ENCODE measurements around the gene RNF183.

The RNF183 gene, protein sequence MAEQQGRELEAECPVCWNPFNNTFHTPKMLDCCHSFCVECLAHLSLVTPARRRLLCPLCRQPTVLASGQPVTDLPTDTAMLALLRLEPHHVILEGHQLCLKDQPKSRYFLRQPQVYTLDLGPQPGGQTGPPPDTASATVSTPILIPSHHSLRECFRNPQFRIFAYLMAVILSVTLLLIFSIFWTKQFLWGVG

DNA sequence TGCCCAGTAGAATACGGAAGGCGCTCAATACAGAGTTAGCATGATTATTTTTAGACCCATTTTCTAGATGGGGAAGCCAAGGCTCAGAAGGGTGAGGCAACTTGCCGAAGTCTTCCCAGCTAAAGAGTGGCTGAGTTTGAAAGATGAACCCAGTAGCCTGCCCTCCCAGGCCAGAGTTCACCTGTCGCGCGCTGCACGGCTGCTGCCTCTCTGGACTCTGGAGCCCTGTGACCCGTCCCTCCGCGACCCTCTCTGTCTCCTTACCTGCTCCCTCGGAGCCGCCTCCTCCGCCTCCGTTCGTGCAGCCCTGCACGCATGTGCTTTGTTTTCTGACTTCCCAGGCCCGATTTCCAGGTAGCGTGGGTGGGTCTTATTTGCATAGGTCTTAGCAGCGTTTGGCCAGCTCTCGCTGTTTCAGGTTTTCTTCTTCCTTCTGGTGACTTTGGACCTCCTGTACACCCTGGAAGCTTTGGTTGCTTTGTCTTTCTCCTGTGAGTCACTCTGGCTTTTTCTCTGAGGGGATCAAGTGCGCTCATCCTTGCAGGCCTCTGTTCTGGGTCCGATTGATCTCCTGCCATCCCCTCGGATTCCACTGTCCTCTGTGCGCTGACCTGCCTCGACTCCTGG, at the start of gene RNF183:
RNF183 (minus strand) TSS at position 585 of the 627 bp plus-strand sequence. CDS start 5,192 bp downstream, outside the sequence.
- DNase-seq, result no peak

DNA sequence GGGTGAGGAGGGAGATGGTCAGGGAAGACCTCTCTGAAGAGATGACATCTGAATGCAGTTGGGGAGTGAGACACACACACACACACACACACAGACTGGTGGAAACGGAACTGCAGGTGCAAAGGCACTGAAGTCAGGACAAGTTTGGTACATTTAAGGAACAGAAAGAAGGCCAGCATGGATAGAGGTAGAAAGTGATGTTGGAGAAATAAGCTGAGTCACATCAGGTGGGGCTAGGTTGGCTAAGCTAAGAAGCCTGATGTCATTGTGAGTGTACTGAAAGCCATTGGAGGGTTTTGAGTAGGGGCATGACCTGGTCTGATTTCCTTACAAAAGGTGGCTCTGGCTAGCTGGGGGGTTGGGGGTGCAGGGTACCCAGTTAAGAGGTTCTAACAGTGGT, 49.2 kb upstream of the RNF183 start:
- no peak for DNase-seq

DNA sequence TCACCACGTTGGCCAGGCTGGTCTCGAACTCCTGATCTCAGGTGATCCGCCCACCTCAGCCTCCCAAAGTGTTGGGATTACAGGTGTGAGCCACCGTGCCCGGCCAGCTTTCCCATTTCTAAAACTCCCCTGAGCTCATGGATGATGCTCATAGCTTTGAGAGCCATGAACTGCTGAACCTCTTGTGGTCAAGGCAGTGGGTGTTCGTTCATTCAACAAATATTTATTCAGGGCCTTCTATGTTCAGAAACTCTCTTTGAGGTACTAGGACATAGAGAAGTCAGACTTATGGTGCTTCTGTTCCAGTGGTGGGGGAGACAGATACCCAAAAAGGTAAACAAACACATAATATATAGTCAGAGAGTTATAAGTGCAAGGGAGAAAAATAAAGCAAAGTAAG, 48.8 kb upstream of the RNF183 start:
- no peak for DNase-seq

DNA sequence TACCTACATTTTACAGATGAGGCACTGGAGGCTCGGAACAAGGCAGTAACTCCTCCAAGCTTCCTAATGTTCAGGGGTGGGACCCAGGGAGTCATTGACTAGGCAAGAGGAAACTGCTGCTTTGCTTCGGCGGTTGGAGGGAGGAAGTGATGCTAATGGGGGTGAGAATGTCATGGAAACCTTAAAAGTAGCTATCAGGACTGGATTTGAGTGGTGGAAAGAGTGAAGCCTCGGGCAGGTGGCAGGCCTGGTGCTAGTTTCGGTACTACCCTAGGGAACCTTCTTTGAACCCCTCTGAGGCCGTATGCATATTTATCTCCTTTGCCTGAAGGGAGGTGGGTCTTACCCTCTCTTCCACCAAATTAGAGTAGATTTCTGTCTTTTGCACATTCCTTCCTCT, 47.8 kb upstream of the RNF183 start:
- peak; percentile 48 for DNase-seq

DNA sequence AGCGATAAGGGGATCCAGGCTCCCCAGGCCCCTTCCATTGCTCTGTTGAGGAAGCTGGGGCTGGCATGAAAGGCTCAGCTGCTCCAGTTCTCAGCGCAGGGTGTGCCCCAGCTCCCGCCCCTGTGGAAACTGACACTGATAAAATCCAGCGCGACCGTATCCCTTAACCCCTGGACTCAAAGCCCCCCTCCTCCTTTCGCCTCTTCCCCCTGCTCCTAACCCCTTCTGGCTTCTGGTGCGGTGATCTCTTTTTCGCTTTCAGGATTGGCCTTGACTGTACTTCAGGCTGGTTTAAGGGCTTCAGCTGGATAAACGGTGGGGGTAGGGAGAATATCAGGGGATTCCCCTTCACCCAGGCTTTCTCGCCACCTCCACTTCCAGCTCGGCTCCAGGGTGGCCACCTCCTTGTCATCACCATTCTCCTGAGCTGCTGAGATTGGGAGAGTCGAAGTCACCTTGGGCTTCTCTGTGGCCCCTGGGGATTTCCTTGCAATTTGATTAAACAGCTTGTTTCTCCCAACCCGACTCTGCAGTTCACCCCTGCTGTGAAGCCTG, 47.0 kb upstream of the RNF183 start:
- DNase-seq, result no peak

DNA sequence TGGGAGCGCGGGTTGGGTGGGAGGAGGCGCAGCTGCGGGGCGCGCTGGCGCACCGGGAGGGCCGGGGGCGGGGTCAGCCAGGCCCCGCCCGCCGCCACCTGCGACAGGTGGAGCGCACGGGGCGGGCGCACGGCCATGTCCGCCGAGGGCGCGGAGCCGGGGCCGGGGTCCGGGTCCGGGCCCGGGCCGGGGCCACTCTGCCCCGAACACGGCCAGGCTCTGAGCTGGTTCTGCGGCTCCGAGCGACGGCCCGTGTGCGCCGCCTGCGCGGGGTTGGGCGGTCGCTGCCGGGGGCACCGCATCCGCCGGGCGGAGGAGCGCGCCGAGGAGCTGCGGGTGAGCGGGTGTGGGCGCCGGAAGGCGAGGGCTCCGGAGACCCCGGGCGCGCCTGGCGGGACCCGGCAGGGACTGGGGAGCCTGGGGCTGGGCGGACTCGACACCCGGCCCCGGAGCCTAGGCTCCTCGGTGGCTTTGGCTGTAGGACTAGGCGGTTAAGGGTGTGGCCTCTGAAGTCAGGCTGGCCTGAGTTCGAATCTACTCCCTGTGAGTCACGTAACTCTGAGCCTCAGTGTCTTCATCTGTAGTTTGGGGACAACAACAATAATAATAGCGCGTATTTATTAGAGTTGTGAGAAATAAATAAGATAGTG, 46.4 kb upstream of the RNF183 start, which contains the start of gene BSPRY:
BSPRY (plus strand) TSS at position 97 of the 650 bp plus-strand sequence; CDS start at position 136, 39 bp downstream.
- DNase-seq, result peak; percentile 16

DNA sequence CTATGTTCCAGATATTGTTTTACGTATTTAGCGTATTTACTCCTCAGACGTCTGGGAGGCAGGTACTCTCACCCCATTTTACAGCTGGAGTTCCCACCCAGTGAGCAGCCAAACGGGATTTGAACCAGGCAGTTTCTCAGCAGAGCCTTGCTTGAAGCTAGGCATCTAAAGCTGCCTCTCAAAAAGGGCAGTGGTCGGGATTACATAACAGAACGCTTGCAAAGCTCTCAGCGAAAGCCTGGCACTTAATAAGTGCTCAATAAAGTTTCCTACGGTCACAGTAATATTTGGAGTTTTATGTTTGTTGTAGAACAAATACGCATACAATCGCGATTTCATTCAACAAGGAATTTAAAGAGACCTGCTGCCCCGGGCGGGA, 45.9 kb upstream of the RNF183 start:
- DNase-seq, result no peak

DNA sequence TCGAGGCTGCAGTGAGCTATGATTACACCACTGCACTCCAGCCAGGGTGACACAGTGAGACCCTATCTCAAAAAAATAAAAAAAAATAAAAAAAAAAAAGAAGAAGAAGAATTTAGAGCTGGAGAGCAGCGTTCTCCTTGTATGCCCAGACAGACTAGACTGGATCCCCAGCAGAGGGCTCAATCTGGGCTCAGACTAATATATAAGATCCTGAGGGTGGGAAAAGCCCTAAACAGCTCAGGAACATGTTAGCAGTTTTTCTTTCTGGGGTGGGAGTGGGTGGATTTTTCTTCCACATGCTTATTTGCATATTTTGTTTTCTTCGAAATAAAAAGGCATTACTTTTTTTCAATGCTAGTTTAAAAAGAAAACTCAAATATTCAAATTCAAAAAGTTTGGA, 45.3 kb upstream of the RNF183 start:
- no peak for DNase-seq

DNA sequence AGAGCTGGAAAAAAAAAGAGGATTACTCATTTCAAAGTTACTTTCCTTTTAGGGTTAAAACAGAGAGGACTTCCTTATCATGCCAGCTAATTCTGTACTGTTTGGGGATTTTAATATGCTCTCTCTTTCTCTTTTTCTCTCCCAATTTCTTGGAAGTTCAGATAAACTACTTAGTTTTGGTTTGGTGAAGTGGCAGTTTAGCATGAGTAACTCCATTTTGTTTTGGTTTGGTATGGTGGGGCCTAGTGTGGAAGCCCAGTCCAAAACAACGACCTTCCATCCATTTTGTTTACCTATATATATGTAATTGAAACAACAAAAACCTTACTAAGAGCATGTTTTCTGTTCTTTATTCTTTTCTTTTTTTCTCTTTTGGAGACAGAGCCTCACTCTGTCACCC, 42.5 kb upstream of the RNF183 start:
- DNase-seq, result no peak

DNA sequence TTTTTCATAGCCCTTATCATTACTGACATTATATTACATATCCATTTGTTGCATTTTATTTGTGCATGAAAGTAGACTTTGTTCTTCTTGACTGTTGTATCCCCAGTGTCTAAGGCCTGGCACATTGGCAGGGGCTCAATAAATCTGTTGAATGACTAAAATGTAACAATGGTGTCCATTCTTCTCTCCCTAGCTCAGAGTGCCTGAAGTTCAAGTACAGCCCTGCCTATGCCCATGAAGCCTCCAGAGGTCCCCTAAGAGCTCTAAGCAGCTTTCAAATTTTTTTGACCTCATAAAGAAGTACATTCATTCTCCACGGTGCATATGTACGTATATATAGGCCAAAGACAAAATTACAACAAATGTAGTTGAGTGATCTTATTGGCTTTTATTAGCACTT, 42.0 kb upstream of the RNF183 start:
- no peak for DNase-seq

DNA sequence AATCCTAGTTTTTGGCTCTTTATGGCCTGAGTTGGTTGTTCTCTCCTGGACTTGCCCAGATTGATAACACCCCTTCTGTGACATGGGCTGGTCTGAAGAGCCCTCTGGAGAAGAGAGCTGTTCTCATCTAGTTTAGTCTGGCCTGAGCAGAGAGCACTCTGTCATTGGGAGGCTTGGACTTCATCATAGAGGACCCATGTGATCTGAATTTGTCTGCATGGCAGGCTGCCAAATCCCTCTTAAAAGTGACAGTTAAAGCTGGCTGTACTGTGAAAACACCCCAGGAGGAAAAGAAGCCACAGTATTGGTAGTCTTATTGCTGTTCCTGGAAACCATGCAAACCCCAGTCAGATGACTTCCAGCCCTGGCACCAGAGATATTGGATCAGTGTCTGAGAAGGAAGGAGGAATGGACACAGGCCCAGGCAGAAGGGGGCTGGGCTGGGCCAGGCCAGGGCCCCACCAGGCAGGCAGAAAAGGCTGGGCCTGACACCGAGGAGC, 40.6 kb upstream of the RNF183 start:
- DNase-seq, result peak; percentile 37

DNA sequence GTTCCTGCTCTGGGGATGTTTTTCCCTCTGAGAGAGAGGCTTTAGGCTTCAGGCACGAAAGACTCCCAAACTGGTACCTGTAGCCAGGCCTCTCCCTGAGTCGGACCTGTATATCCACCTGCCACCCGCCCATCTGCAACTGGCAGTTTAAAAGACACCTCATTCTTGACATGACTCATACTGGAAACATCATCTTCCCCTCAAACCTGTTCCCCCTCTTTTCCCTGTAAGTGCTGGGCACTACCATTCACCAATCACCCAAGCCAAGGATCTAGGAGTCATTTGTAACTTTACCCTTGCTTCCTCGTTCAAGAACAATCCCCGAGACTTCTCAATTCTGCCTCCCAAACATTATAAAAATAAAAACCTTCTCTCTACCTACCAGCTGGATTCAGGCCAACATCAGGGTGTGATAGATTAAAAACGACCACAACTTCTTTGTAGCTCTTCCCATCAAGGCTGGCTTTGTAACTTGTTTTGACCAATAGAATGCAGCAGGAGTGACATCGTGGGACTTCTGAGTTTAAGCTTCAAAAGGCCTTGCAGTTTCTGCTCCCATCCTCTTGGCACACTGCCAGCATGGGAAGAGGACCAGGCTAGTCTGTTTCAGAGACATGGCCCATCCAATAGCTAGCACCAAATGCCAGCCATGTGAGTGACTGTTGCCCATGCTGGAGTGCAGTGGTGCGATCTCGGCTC, 38.7 kb upstream of the RNF183 start:
- no peak for DNase-seq

DNA sequence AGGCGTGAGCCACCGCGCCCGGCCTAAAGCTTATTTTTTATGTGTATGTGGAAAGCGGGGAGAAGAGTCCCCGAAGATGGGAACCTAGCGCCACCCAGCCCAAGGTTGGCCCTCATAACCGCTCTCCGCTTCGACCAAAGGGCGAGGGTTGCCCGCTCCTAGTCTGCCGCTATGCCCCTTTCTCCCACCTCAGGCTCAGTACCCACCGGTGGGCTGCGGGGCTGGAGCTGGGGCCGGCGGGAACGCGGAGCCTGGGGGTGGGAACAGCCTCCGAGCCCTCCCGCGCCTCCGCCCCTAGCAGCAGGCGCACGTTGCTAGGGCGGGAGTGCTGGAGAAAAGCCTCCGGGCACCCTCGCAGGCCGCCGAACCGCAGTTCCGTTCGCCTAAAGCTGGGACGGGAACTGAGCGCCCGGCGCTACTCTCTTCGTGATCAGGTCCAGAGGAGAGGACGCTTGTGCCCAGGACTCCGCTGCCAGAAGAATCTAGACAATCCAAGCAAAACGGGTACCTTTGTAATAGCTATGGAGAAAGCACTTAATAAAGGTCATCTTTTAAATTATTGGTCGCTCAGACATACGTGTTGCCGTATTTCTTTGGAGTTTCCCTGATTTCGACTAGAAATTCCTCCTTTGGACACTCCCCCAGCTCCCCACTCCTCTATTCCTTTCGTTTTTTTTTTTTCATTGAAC, 37.0 kb upstream of the RNF183 start, which contains the start of gene WDR31:
WDR31 (minus strand) TSS at position 265 of the 689 bp plus-strand sequence. CDS start 8,253 bp downstream, outside the sequence.
- peak; percentile 76 for DNase-seq

DNA sequence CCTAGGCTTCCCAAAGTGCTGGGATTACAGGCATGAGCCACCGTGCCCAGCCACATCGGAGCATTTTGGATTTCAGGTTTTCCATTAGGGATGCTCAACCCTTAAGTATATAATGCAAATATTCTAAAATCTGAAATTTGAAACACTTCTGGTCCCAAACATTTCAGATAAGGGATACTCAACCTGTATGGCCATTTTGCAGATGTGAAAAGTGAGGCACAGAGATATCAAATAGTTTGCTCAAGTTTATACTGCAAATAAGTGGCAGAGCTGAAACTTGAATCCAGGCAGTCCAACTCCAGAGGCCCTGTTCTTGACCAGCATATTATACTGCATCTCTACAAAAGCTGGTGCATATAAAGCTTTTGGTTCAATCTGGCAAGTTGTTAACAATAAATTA, 34.5 kb upstream of the RNF183 start:
- DNase-seq, result no peak

DNA sequence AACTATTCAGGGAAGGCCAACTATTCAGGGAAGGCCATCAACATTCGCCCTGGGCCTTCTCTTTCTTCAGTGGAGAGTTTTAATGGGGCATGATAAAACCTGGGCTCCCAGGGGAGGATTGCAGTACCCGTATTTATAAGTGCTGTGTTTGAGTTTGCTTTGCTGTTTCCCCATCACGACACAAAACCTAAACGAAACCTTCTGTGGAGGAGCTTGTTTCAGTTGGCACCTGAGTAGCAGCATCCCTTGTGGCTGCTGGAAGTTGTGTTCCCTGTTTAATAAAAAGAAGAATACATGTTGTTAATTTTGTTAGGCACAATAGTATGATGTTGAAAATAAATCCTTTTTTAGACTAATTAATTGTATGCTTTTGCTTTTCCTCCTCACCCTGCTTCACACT, 28.6 kb upstream of the RNF183 start:
- no peak for DNase-seq

DNA sequence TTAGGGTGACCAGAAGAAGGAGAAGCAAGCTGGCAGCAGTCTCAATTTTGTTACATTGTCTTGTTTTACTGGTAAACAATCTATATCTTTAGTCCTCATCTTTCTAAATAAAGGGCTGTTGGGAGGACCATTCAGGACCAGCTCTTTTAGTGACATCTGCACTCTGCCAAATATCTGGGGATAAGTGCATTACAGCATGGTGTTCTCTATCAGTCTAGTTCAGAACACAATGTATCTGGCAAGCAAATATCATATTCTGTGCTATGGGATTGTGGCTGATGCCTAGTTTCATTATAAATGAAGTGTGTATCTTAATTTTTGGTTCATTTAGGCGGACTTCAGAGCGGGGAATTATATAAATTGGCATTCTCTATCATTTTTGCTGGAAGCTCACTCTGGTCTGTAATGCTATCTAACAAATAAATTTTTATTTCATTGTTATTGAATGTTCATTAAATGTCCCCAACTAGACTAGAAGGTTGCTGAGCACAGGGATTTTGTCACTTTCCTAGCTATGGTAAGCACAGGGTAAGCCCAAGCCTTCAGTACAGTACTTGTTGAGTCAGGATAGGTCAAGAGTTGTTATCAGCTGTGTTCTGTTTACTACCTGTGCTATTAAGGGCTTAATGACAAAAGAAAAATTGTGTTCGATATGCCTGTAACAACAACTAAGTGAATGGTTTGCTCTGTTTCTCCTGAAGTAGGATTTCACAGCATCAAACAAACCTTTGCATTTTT, 25.0 kb upstream of the RNF183 start:
- no peak for DNase-seq

DNA sequence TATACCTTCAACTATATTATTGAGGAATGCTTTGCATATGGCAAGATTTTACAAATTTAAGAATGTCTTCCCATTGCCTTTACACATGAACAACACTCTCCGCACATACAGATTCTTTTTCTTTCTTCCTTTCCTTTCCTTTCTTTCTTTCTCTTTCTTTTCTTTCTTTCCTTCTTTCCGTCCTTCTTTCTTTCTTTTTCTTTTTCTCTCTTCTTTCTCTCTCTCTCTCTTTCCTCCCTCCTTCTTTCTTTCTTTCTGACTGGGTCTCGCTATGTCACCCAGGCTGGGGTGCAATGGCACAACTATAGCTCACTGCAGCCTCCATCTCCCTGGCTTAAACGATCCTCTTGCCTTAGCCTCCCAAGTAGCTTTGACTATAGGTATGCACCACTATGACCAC, 23.1 kb upstream of the RNF183 start:
- DNase-seq, result no peak

DNA sequence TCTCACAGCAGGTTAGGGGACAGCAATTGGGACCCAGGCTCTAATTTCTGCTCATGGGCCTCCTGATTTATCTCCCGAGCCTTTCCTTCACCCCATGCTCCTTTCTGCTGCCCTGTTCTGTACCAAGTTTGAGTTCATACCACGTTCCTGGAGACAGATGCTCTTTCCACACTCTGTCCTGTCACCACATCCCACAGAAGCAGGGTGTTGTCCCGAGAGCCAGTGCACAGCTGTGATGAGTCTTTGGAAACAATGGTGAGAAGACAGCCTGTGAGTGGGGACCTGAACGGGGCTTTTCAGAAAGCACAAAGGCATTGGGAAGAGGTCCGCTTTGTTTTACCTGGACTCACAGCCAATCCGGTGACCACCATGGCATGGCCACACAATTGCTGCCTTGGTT, 19.5 kb upstream of the RNF183 start:
- DNase-seq, result no peak

DNA sequence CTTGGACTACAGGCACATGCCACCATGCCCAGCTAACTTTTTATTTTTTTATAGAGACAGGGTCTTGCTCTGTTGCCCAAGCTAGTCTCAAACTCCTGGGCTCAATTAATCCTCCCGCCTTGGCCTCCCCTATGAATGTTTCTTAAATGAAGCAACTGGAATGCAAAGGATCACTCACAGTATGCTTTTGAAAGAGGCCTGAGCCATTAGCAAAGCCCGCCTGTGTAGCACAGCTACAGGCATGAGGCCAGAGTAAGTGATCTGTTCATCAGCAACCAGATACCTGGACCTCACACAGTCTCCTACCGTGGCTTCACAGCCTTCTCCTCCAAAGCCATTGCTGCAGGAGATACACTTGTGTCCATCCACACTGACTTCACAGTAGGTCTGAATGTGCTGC, 16.9 kb upstream of the RNF183 start:
- no peak for DNase-seq

DNA sequence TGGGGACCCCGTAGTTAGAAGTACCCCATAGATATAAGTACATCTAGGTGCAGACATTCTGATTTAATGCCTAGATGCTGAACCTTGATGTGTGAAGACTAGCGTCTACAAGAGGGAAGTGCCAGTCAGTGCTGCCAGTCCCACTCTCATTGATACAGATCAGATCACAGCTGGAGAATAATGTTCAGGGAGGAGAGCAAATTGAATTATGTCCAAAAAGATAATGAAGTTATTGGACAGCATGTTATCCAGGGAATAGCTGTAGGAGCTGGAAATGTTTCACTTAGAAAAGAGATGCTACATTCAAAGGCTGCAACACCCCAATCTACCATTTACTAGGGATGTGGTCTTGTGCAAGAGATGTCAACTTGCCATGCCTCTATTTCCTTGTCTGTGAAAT, 15.9 kb upstream of the RNF183 start:
- no peak for DNase-seq

DNA sequence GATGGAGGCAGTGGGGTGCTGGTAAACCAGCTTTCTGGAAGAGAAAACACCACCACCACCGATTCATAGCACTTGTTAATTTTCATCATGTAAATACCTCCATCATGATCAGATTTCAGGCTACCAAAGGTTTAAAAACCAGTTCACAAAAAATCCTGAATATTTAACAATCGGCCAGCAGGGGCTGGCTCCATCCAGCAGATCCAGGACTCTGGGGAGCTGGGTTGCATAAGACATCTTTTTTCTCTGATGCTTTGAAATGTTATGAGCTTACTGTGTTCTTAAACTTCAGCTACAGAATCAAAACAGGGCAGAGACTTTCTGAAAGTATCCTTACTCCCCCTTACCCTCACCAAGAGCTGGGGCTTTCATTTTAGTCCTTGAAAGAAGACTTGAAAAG, 14.6 kb upstream of the RNF183 start:
- no peak for DNase-seq

DNA sequence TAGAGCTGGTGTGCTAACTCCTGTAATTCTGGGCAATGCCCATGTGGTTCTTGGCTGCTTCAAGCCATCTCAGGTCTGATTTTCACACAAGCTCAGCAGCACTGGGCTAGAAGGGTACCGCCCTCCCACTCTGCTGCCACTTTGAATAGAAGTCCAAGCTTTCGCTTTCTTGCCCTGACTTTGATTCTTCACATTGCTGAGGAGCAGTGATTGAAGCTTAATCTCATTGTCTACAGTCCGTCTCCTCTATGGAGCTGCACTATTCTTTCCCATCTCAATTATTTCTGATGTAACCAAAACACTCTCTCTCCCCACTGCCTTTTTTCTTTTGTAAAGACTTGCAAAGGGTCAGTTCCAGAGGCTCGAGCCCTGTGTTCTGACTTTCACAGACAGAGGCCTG, 12.9 kb upstream of the RNF183 start:
- no peak for DNase-seq

All from inflammatory macrophage treated with lipopolysaccharide for 4 hours (primary cell).